Brain microvascular endothelial cell (primary cell): ENCODE data around the gene OR4X2.
"Not testable (repeated sequence)": the region's sequence is repeated elsewhere in the genome, so short reads cannot be mapped to it uniquely, and the experiment has no call there.

ENCODE experiments used
- DNase-seq: peaks from one replicate; pipeline ENCODE4 v3.0.0-alpha.2; 2020
- H3K27ac ChIP-seq: fragments of 250-450 bp; sonication (Bioruptor Pico); 2 replicates; pipeline ENCODE4 v1.5.1; 2020; ENCODE audit warnings: mild to moderate bottlenecking, moderate library complexity
- H3K27me3 ChIP-seq: fragments of 250-450 bp; sonication (Bioruptor Pico); replicated peaks from 2 replicates; pipeline ENCODE4 v1.5.1; 2020; ENCODE audit warnings: mild to moderate bottlenecking
- H3K36me3 ChIP-seq: fragments of 250-450 bp; sonication (Bioruptor Pico); replicated peaks from 2 replicates; pipeline ENCODE4 v1.5.1; 2020; ENCODE audit warnings: mild to moderate bottlenecking
- H3K4me3 ChIP-seq: 2 replicates; pipeline ENCODE4 v1.5.1; 2011; ENCODE audit warnings: low read depth, mild to moderate bottlenecking, control low read depth, low read length, moderate library complexity
- CTCF ChIP-seq: IDR thresholded peaks from 2 replicates; pipeline ENCODE4 v1.5.1; 2011; ENCODE audit warnings: low read depth, mild to moderate bottlenecking, moderate library complexity, low read length, control low read depth, inconsistent platforms; ENCODE audit errors: missing control alignments
- in situ Hi-C: cut with HindIII; loops from 2 replicates; pipeline ENCODE4 v1.10.0; 2017; ENCODE audit warnings: low sequenced_read_pairs, low pct_ligation_motif_present

The OR4X2 gene

GRCh38 chr11:48244804-48245203 lies at the start of gene OR4X2:
Gene OR4X2 (plus strand): TSS chr11:48245104. CDS start chr11:48245104, 0 bp downstream.
- no peaks in the 10 kb centered on the region for H3K36me3 ChIP-seq
- no peak for DNase-seq
- TF ChIP-seq CTCF = no peak
- in situ Hi-C loops = no loop called here
- H3K4me3 ChIP-seq = no peak within 1 kb of the TSS
- no peaks in the 10 kb centered on the region for H3K27me3 ChIP-seq
- no peak within 1 kb of the TSS for H3K27ac ChIP-seq

GRCh38 chr11:48207881-48208280 lies 37.0 kb upstream of the OR4X2 start:
- H3K27me3 ChIP-seq = no peaks in the 10 kb centered on the region
- no peaks in the 10 kb centered on the region for H3K36me3 ChIP-seq
- no peak overlapping the region for H3K27ac ChIP-seq
- TF ChIP-seq CTCF = no peak
- H3K4me3 ChIP-seq = no peak overlapping the region
- DNase-seq = no peak
- in situ Hi-C loops = no loop called here

GRCh38 chr11:48210052-48210451 lies 34.9 kb upstream of the OR4X2 start:
- peak; percentile 57 for TF ChIP-seq CTCF
- in situ Hi-C loops = no loop called here
- DNase-seq = peak; percentile 22
- H3K36me3 ChIP-seq = no peaks in the 10 kb centered on the region
- H3K4me3 ChIP-seq = no peak overlapping the region
- no peaks in the 10 kb centered on the region for H3K27me3 ChIP-seq
- H3K27ac ChIP-seq = no peak overlapping the region

GRCh38 chr11:48216510-48216909 lies 28.4 kb upstream of the OR4X2 start, which contains the start of gene OR4B1:
Gene OR4B1 (plus strand): TSS chr11:48216810. CDS start chr11:48216810, 0 bp downstream.
- Histone ChIP-seq H3K36me3 (no peaks in the 10 kb centered on the region), H3K27ac (no peak within 1 kb of the TSS), H3K27me3 (no peaks in the 10 kb centered on the region), H3K4me3 (no peak within 1 kb of the TSS)
- DNase-seq = no peak
- no peak for TF ChIP-seq CTCF
- in situ Hi-C loops = no loop called here

GRCh38 chr11:48228761-48229160 lies 16.1 kb upstream of the OR4X2 start:
- no peak for TF ChIP-seq CTCF
- no peak for DNase-seq
- H3K27ac ChIP-seq = no peak overlapping the region
- no peaks in the 10 kb centered on the region for H3K36me3 ChIP-seq
- no peak overlapping the region for H3K4me3 ChIP-seq
- in situ Hi-C loops = no loop called here
- no peaks in the 10 kb centered on the region for H3K27me3 ChIP-seq

- H3K4me3 ChIP-seq, H3K36me3 ChIP-seq, DNase-seq, H3K27ac ChIP-seq, H3K27me3 ChIP-seq, in situ Hi-C loops: not testable (repeated sequence)
Measured at GRCh38 chr11:48230057-48230456, 14.8 kb upstream of the OR4X2 start.
